Measurements from ENCODE around the gene MCCD1. TPM values are rescaled to one million over a fixed set of nuclear protein-coding genes. Genes with fewer than 3 reads are reported as not detected.

The MCCD1 gene
- total and polyA plus RNA-seq, 4 donors, result not detected

DNA sequence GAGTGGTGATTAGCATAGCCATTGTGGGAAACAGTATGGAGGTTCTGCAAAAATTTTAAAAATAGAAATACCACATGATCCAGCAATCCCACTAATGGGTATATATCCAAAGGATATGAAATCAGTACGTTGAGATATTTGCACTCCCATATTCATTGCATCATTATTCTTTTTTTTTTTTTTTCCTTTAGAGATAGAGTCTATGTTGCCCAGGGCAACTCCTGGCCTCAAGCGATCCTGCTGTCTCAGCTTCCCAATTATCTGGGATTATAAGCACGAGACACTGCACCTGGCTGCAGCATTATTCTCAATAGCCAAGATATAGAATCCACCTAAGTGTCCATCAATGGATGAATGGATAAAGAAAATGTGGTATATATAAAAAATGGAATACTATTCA lies 6.9 kb upstream of the MCCD1 start:
- 82 to 83% methylated on average over 3 of the region's 3 CpGs for WGBS, 2 donors
- peaks cover 0 to 2% (median 0%) of the 10 kb centered on the region in 3 donors for H3K27me3 ChIP-seq (ENCODE audit: control insufficient read depth in 3 of 3, insufficient read depth in 3 of 3, low read length in 2 of 3)
- DNase-seq, result no peak
- no peak for ATAC-seq (ENCODE audit: insufficient read depth, low FRiP score)
- no peaks in the 10 kb centered on the region for H3K36me3 ChIP-seq (ENCODE audit: control insufficient read depth in 4 of 4, insufficient read depth in 4 of 4, low read length in 4 of 4)
- H3K9ac ChIP-seq (ENCODE audit: insufficient read depth in 1 of 2, low read length in 2 of 2), result no peak overlapping the region
- H3K4me1 ChIP-seq (ENCODE audit: control insufficient read depth in 5 of 5, insufficient read depth in 5 of 5, low read length in 5 of 5), result peaks cover 0 to 4% (median 0%) of the 10 kb centered on the region in 5 donors
- peaks cover 0 to 1% (median 0%) of the 10 kb centered on the region in 4 donors for H3K9me3 ChIP-seq (ENCODE audit: control insufficient read depth in 4 of 4, insufficient read depth in 3 of 4, low read length in 3 of 4)
- H3K4me3 ChIP-seq, result no peak overlapping the region
- TF ChIP-seq, protein P1, sequence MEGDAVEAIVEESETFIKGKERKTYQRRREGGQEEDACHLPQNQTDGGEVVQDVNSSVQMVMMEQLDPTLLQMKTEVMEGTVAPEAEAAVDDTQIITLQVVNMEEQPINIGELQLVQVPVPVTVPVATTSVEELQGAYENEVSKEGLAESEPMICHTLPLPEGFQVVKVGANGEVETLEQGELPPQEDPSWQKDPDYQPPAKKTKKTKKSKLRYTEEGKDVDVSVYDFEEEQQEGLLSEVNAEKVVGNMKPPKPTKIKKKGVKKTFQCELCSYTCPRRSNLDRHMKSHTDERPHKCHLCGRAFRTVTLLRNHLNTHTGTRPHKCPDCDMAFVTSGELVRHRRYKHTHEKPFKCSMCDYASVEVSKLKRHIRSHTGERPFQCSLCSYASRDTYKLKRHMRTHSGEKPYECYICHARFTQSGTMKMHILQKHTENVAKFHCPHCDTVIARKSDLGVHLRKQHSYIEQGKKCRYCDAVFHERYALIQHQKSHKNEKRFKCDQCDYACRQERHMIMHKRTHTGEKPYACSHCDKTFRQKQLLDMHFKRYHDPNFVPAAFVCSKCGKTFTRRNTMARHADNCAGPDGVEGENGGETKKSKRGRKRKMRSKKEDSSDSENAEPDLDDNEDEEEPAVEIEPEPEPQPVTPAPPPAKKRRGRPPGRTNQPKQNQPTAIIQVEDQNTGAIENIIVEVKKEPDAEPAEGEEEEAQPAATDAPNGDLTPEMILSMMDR (IDR thresholded peaks at IDR 0.05; ENCODE audit: control extremely low read depth, extremely low read depth), result no peak
- no peak overlapping the region for H3K27ac ChIP-seq (ENCODE audit: low read depth in 1 of 2, low read length in 1 of 2)

DNA sequence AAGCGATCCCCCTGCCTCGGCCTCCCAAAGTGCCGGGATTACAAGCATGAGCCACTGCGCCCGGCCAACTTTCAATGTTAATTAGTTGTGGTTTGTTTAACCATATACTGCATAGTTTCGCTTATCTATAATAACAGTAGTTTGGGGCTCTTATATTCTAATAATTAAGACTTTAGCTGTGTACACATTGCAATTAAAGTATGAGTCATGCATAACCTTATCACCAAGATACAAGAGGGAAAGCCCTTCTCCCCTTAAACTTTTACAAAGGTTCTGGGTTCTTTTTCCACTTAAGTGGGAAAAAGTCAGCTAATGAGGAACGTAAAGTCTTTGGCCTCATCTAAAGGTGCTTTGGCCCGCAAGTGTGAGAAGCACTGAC lies 3.2 kb upstream of the MCCD1 start:
- WGBS, 2 donors, result 63 to 75% methylated on average over 8 of the region's 8 CpGs
- Histone ChIP-seq H3K36me3 (ENCODE audit: control insufficient read depth in 4 of 4, insufficient read depth in 4 of 4, low read length in 4 of 4) (peaks cover 0 to 10% (median 4%) of the 10 kb centered on the region in 4 donors), H3K4me1 (ENCODE audit: control insufficient read depth in 5 of 5, insufficient read depth in 5 of 5, low read length in 5 of 5) (peaks cover 0 to 6% (median 0%) of the 10 kb centered on the region in 5 donors), H3K27ac (ENCODE audit: low read depth in 1 of 2, low read length in 1 of 2) (peak overlapping the region in 1 of 2 donors; percentile 79), H3K4me3 (no peak overlapping the region), H3K27me3 (ENCODE audit: control insufficient read depth in 3 of 3, insufficient read depth in 3 of 3, low read length in 2 of 3) (no peaks in the 10 kb centered on the region), H3K9ac (ENCODE audit: insufficient read depth in 1 of 2, low read length in 2 of 2) (no peak overlapping the region), H3K9me3 (ENCODE audit: control insufficient read depth in 4 of 4, insufficient read depth in 3 of 4, low read length in 3 of 4) (peaks cover 0 to 1% (median 0%) of the 10 kb centered on the region in 4 donors)
- TF ChIP-seq, protein P1 (IDR thresholded peaks at IDR 0.05; ENCODE audit: control extremely low read depth, extremely low read depth), result no peak
- ATAC-seq (ENCODE audit: insufficient read depth, low FRiP score) (no peak), DNase-seq (no peak)

DNA sequence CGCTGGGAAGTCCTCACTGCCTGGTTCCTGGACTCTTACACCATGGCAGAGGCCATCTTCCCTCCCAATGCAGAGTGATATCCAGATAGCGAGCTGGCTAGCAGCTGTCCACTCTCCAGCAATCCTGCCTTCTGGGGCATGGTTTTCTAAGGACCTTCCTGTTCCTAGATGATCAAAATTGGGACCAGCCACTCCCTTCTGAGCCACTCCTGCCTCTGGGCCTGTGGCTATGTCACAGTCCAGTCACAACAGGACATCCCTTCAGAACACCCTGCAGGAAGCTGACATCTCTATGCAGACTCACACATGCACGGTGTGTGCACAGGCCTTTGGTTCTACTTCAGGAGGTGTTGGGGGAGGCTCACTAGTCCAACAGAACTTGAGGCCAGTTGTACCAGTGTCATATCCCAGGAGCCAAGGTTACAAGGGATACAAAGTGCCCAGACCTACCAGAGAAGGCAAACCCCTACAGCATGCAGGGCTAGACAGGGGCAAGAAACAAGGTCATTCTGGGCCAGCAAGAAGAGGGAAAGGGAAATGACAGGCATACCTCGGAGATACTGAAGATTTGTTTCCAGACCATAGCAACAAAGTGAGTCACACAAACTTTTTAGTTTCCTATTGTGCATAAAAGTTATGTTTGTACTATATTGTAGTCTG lies 2.7 kb upstream of the MCCD1 start:
- Histone ChIP-seq H3K36me3 (ENCODE audit: control insufficient read depth in 4 of 4, insufficient read depth in 4 of 4, low read length in 4 of 4) (peaks cover 0 to 14% (median 9%) of the 10 kb centered on the region in 4 donors), H3K9me3 (ENCODE audit: control insufficient read depth in 4 of 4, insufficient read depth in 3 of 4, low read length in 3 of 4) (peaks cover 0 to 1% (median 0%) of the 10 kb centered on the region in 4 donors), H3K4me1 (ENCODE audit: control insufficient read depth in 5 of 5, insufficient read depth in 5 of 5, low read length in 5 of 5) (peaks cover 0 to 6% (median 0%) of the 10 kb centered on the region in 5 donors), H3K9ac (ENCODE audit: insufficient read depth in 1 of 2, low read length in 2 of 2) (no peak overlapping the region), H3K4me3 (no peak overlapping the region), H3K27me3 (ENCODE audit: control insufficient read depth in 3 of 3, insufficient read depth in 3 of 3, low read length in 2 of 3) (no peaks in the 10 kb centered on the region), H3K27ac (ENCODE audit: low read depth in 1 of 2, low read length in 1 of 2) (peak overlapping the region in 1 of 2 donors; percentile 79)
- TF ChIP-seq, protein P1 (IDR thresholded peaks at IDR 0.05; ENCODE audit: control extremely low read depth, extremely low read depth), result no peak
- 58 to 82% methylated on average over 4 of the region's 4 CpGs for WGBS, 2 donors
- DNase-seq, result no peak
- ATAC-seq (ENCODE audit: insufficient read depth, low FRiP score), result no peak

Data from lung (tissue), 12 donors.